Uterus (tissue), 4 donors: ENCODE results near the gene DNAH12. TPM values are rescaled to one million over a fixed set of nuclear protein-coding genes. Genes with fewer than 3 reads are reported as not detected.

Source experiments
- DNase-seq, 2 donors: peaks; one replicate each; pipeline ENCODE4 v3.0.0-alpha.2; 2019 to 2020
- H3K27ac ChIP-seq, 2 donors: fragments of 200-600 bp; sonication (generic); 1 replicate in 1 of 2; 2 replicates in 1 of 2; pipeline ENCODE4 v1.5.1; 2016 to 2018
- H3K27me3 ChIP-seq, 2 donors: fragments of 200-600 bp; sonication (generic); one replicate each; pipeline ENCODE4 v1.5.1; 2018 to 2019; ENCODE audit warnings: control low read depth in 1 of 2
- H3K36me3 ChIP-seq, 2 donors: fragments of 200-600 bp; sonication (generic); one replicate each; pipeline ENCODE4 v1.5.1; 2019; ENCODE audit warnings: control low read depth in 1 of 2
- H3K4me1 ChIP-seq, 2 donors: fragments of 200-600 bp; sonication (generic); one replicate each; pipeline ENCODE4 v1.5.1; 2018 to 2019; ENCODE audit warnings: control low read depth in 1 of 2
- H3K4me3 ChIP-seq, 2 donors: fragments of 200-600 bp; sonication (generic); 1 replicate in 1 of 2; 2 replicates in 1 of 2; pipeline ENCODE4 v1.5.1; 2018 to 2019; ENCODE audit warnings: mild to moderate bottlenecking in 1 of 2
- H3K9me3 ChIP-seq, 2 donors: fragments of 200-600 bp; sonication (generic); one replicate each; pipeline ENCODE4 v1.5.1; 2019; ENCODE audit warnings: control low read depth in 1 of 2
- POLR2A ChIP-seq, 2 donors: fragments of 450-650 bp; IDR thresholded peaks; one replicate each; pipeline ENCODE4 v1.6.1; 2016; ENCODE audit warnings: antibody characterized with exemption in 2 of 2, mild to moderate bottlenecking in 1 of 2, moderate library complexity in 1 of 2
- intact Hi-C: fragments of 100-400 bp; cut with DNase I; formaldehyde crosslinking; loops from one replicate; pipeline ENCODE4 v1.15.1; 2023; ENCODE audit warnings: low total_unique reads
- total RNA-seq, 4 donors: library from RNA; depleted of rRNA in 3 of 4; stranded (reverse); fragments of >200 nt in 3 of 4; gene quantifications; one replicate each; pipeline versions ENCODE4 v1.1.0 to v1.2.4, GENCODE V29; 2014 to 2023
- TF ChIP-seq, protein P1 (sequence below), 4 experiments: fragments of 200-600 bp in 2 of 4; fragments of 450-650 bp in 2 of 4; sonication (generic) in 2 of 4; IDR thresholded peaks; one replicate each; pipeline ENCODE4 v1.5.1; 2016 to 2019; ENCODE audit warnings: antibody characterized with exemption in 4 of 4, mild to moderate bottlenecking in 2 of 4, moderate library complexity in 1 of 4
- donor health status: DM: yes; HTN: yes; CAD: no.

DNAH12 gene
- total RNA-seq, 4 donors from 2014 or later = 0.30 to 4.4 (median 0.77) TPM; not detected in 1

DNA sequence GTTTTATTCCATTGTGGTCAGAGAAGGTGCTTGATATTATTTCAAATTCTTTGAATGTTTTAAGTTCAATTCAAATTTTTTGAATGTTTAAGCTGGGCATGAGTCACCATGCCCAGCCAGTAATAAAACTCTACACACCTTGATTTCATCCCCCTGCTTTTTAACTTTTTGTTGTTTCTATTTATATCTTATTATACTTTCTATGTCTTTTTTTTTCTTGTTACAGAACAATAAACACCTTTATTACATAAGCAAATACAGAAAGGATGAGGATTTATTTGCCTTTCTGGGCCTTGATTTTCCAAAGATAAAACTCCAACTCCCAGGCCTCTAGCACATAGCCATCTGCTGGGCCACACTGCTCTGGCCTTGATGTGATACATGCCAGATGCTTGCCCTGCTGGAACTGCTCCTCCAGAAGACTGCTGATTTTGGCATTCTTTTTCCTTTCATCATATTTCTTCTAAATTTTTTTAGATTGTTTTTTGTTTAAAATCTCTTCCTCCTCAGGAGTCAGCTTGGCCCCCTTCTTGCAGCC lies 14.0 kb downstream of the DNAH12 start:
- Histone ChIP-seq H3K27ac (no peak overlapping the region), H3K36me3 (no peaks in the 10 kb centered on the region), H3K9me3 (no peaks in the 10 kb centered on the region), H3K4me1 (no peaks in the 10 kb centered on the region), H3K27me3 (no peaks in the 10 kb centered on the region), H3K4me3 (no peak overlapping the region)
- DNase-seq = no peak
- no peak for TF ChIP-seq POLR2A (IDR thresholded peaks at IDR 0.05)
- TF ChIP-seq, protein P1, sequence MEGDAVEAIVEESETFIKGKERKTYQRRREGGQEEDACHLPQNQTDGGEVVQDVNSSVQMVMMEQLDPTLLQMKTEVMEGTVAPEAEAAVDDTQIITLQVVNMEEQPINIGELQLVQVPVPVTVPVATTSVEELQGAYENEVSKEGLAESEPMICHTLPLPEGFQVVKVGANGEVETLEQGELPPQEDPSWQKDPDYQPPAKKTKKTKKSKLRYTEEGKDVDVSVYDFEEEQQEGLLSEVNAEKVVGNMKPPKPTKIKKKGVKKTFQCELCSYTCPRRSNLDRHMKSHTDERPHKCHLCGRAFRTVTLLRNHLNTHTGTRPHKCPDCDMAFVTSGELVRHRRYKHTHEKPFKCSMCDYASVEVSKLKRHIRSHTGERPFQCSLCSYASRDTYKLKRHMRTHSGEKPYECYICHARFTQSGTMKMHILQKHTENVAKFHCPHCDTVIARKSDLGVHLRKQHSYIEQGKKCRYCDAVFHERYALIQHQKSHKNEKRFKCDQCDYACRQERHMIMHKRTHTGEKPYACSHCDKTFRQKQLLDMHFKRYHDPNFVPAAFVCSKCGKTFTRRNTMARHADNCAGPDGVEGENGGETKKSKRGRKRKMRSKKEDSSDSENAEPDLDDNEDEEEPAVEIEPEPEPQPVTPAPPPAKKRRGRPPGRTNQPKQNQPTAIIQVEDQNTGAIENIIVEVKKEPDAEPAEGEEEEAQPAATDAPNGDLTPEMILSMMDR (IDR thresholded peaks at IDR 0.05) = no peak
- intact Hi-C loops = no loop called here

- no peaks in the 10 kb centered on the region for H3K36me3 ChIP-seq
- intact Hi-C loops = no loop called here
- no peak overlapping the region for H3K27ac ChIP-seq
- no peaks in the 10 kb centered on the region for H3K9me3 ChIP-seq
- H3K27me3 ChIP-seq = no peaks in the 10 kb centered on the region
- no peak for DNase-seq
- no peak for TF ChIP-seq POLR2A (IDR thresholded peaks at IDR 0.05)
- TF ChIP-seq, protein P1 (IDR thresholded peaks at IDR 0.05) = no peak
- no peaks in the 10 kb centered on the region for H3K4me1 ChIP-seq
- H3K4me3 ChIP-seq = no peak overlapping the region
Measured at GRCh38 chr3:57518276-57518915, 25.7 kb downstream of the DNAH12 start.

DNA sequence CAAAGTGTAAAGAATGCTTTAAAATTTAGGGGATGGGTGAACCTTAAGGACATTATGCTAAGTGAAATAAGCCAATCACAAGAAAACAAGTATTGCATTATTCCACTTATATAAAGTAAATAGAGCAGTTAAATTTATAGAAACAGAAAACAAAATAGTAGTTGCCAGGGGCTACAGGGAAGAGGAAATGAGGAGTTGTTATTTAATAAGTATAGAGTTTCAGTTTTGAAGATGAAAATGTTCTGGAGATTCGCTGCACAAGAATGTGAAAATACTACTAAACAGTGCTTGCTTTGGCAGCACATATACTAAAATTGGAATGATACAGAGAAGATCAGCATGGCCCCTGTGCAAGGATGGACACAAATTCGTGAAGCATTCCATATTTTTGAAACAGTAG lies 32.0 kb downstream of the DNAH12 start:
- intact Hi-C loops = no loop called here
- TF ChIP-seq POLR2A (IDR thresholded peaks at IDR 0.05) = no peak
- TF ChIP-seq, protein P1 (IDR thresholded peaks at IDR 0.05) = no peak
- Histone ChIP-seq H3K27ac (no peak overlapping the region), H3K27me3 (no peaks in the 10 kb centered on the region), H3K9me3 (no peaks in the 10 kb centered on the region), H3K36me3 (no peaks in the 10 kb centered on the region), H3K4me3 (no peak overlapping the region), H3K4me1 (no peaks in the 10 kb centered on the region)
- DNase-seq = no peak

GRCh38 chr3:57505901-57506300 lies 38.2 kb downstream of the DNAH12 start:
- H3K27me3 ChIP-seq = no peaks in the 10 kb centered on the region
- no peak for TF ChIP-seq POLR2A (IDR thresholded peaks at IDR 0.05)
- TF ChIP-seq, protein P1 (IDR thresholded peaks at IDR 0.05) = no peak
- no peaks in the 10 kb centered on the region for H3K36me3 ChIP-seq
- intact Hi-C loops = no loop called here
- no peaks in the 10 kb centered on the region for H3K9me3 ChIP-seq
- DNase-seq = no peak
- H3K27ac ChIP-seq = no peak overlapping the region
- H3K4me3 ChIP-seq = no peak overlapping the region
- no peaks in the 10 kb centered on the region for H3K4me1 ChIP-seq

GRCh38 chr3:57500506-57500905 lies 43.6 kb downstream of the DNAH12 start:
- no peak for DNase-seq
- Histone ChIP-seq H3K27me3 (no peaks in the 10 kb centered on the region), H3K36me3 (no peaks in the 10 kb centered on the region), H3K27ac (no peak overlapping the region), H3K9me3 (no peaks in the 10 kb centered on the region), H3K4me1 (no peaks in the 10 kb centered on the region), H3K4me3 (no peak overlapping the region)
- intact Hi-C loops = no loop called here
- no peak for TF ChIP-seq POLR2A (IDR thresholded peaks at IDR 0.05)
- TF ChIP-seq, protein P1 (IDR thresholded peaks at IDR 0.05) = no peak
